HG03095 (cell line): ENCODE measurements around the gene PDS5A.
"Not testable (repeated sequence)": the region's sequence is repeated elsewhere in the genome, so short reads cannot be mapped to it uniquely, and the experiment has no call there.

Experiments
- ATAC-seq: cut with Tn5 transposase; IDR thresholded peaks from one replicate; pipeline ENCODE4 v1.9.1; 2021; ENCODE audit warnings: moderate library complexity; ENCODE audit not compliant: unreplicated experiment

The PDS5A gene

GRCh38 chr4:39838431-39838830 is 139.3 kb downstream of the PDS5A start:
- ATAC-seq: not testable (repeated sequence)

GRCh38 chr4:39834269-39834668 is 143.4 kb downstream of the PDS5A start:
- no peak for ATAC-seq

GRCh38 chr4:39825741-39826231 is 151.9 kb downstream of the PDS5A start:
- ATAC-seq: no peak

- no peak for ATAC-seq
Observed at GRCh38 chr4:39825090-39825489, 152.6 kb downstream of the PDS5A start.

- no peak for ATAC-seq
Observed at GRCh38 chr4:39823191-39823590, 154.5 kb downstream of the PDS5A start.

- no peak for ATAC-seq
Observed at GRCh38 chr4:39822662-39823061, 155.0 kb downstream of the PDS5A start.

GRCh38 chr4:39821951-39822350 is 155.8 kb downstream of the PDS5A start:
- ATAC-seq: no peak

- ATAC-seq: no peak
Observed at GRCh38 chr4:39820186-39820585, 157.5 kb downstream of the PDS5A start.

GRCh38 chr4:39818646-39819045 is 159.1 kb downstream of the PDS5A start:
- no peak for ATAC-seq

GRCh38 chr4:39814403-39815185 is 163.1 kb downstream of the PDS5A start:
- no peak for ATAC-seq

- ATAC-seq: not testable (repeated sequence)
Observed at GRCh38 chr4:39813761-39814160, 163.9 kb downstream of the PDS5A start.

GRCh38 chr4:39813033-39813432 is 164.7 kb downstream of the PDS5A start:
- ATAC-seq: not testable (repeated sequence)

GRCh38 chr4:39812500-39812899 is 165.2 kb downstream of the PDS5A start:
- ATAC-seq: no peak

- no peak for ATAC-seq
Observed at GRCh38 chr4:39808231-39808749, 169.4 kb downstream of the PDS5A start.

GRCh38 chr4:39802005-39802404 is 175.7 kb downstream of the PDS5A start:
- ATAC-seq: no peak

- not testable (repeated sequence) for ATAC-seq
Observed at GRCh38 chr4:39792976-39793375, 184.7 kb downstream of the PDS5A start.

GRCh38 chr4:39792529-39792928 is 185.2 kb downstream of the PDS5A start:
- ATAC-seq: no peak

GRCh38 chr4:39792128-39792527 is 185.6 kb downstream of the PDS5A start:
- ATAC-seq: no peak

GRCh38 chr4:39786838-39787237 is 190.9 kb downstream of the PDS5A start:
- ATAC-seq: no peak

- no peak for ATAC-seq
Observed at GRCh38 chr4:39785083-39785482, 192.6 kb downstream of the PDS5A start.

GRCh38 chr4:39781988-39782387 is 195.7 kb downstream of the PDS5A start:
- not testable (repeated sequence) for ATAC-seq
